KMS-11 (cell line): Measurements from ENCODE around the gene ATP2A3.

Experiments
- H2AFZ ChIP-seq: fragments of 200-600 bp; sonication (generic); 2 replicates; pipeline ENCODE4 v1.6.1; 2016; ENCODE audit warnings: antibody characterized with exemption, mixed run types, low read depth
- H3K27ac ChIP-seq: fragments of 200-600 bp; sonication (generic); 2 replicates; pipeline ENCODE4 v1.6.1; 2016; ENCODE audit warnings: mild to moderate bottlenecking, mixed run types
- H3K27me3 ChIP-seq: fragments of 200-600 bp; sonication (generic); 2 replicates; pipeline ENCODE4 v1.6.1; 2017; ENCODE audit warnings: mild to moderate bottlenecking, low read depth, mixed run types, moderate library complexity; ENCODE audit not compliant: insufficient read depth
- H3K36me3 ChIP-seq: fragments of 200-600 bp; sonication (generic); 2 replicates; pipeline ENCODE4 v1.6.1; 2017; ENCODE audit warnings: mild to moderate bottlenecking, mixed run types; ENCODE audit not compliant: insufficient read depth
- H3K4me1 ChIP-seq: fragments of 200-600 bp; sonication (generic); 2 replicates; pipeline ENCODE4 v1.6.1; 2016; ENCODE audit warnings: mild to moderate bottlenecking, low read depth, mixed run types; ENCODE audit not compliant: poor library complexity, severe bottlenecking
- H3K4me2 ChIP-seq: fragments of 200-600 bp; sonication (generic); 2 replicates; pipeline ENCODE4 v1.7.0; 2016; ENCODE audit warnings: mild to moderate bottlenecking, mixed run types
- H3K4me3 ChIP-seq: fragments of 200-600 bp; sonication (generic); IDR thresholded peaks from 2 replicates; pipeline ENCODE4 v1.6.1; 2017; ENCODE audit warnings: low read depth, low read length, mixed read lengths; ENCODE audit not compliant: insufficient read depth
- H3K79me2 ChIP-seq: fragments of 200-600 bp; sonication (generic); 2 replicates; pipeline ENCODE4 v1.6.1; 2016; ENCODE audit warnings: low read depth, mixed run types; ENCODE audit not compliant: insufficient read depth
- H3K9ac ChIP-seq: fragments of 200-600 bp; sonication (generic); 2 replicates; pipeline ENCODE4 v1.6.1; 2016; ENCODE audit warnings: mild to moderate bottlenecking, mixed run types
- H4K20me1 ChIP-seq: fragments of 200-600 bp; sonication (generic); 2 replicates; pipeline ENCODE4 v1.6.1; 2016; ENCODE audit warnings: mild to moderate bottlenecking, mixed run types; ENCODE audit not compliant: insufficient read depth
- TF ChIP-seq, protein P1 (sequence below): fragments of 200-600 bp; sonication (generic); conservative IDR thresholded peaks from 2 replicates; pipeline ENCODE4 v1.6.1; 2017; ENCODE audit warnings: low read depth, mild to moderate bottlenecking, antibody characterized with exemption, low read length, moderate library complexity, mixed read lengths

ATP2A3 gene

DNA sequence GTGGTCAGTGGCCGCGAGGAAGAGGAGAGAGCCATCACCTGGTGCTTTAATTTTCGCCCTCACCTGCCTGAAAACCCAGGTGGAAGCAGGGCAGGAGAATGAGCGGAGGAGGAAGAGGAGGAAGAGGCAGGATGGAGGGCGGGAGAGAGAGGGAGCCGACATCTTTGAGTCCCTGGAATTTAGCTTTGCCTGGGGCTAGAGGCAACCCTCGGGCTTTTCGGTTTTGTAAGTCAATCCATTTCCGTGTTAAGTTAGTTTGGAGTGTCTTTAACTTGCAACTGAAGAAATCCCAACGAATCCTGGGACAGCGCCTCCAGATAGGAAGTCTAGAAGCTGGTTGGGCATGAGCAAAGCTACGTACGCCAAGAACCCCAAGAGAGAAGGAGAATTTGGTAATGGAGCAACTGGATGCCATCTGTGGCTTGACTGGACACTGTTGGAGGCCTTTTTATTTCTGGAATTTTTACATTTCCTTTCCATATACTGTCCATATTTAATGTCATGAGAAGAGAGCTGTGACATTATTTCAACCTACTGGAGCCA, 36.9 kb upstream of the ATP2A3 start:
- no peak overlapping the region for H3K27ac ChIP-seq
- H3K4me2 ChIP-seq = no peak overlapping the region
- H3K36me3 ChIP-seq = no peaks in the 10 kb centered on the region
- no peak overlapping the region for H3K9ac ChIP-seq
- TF ChIP-seq, protein P1, sequence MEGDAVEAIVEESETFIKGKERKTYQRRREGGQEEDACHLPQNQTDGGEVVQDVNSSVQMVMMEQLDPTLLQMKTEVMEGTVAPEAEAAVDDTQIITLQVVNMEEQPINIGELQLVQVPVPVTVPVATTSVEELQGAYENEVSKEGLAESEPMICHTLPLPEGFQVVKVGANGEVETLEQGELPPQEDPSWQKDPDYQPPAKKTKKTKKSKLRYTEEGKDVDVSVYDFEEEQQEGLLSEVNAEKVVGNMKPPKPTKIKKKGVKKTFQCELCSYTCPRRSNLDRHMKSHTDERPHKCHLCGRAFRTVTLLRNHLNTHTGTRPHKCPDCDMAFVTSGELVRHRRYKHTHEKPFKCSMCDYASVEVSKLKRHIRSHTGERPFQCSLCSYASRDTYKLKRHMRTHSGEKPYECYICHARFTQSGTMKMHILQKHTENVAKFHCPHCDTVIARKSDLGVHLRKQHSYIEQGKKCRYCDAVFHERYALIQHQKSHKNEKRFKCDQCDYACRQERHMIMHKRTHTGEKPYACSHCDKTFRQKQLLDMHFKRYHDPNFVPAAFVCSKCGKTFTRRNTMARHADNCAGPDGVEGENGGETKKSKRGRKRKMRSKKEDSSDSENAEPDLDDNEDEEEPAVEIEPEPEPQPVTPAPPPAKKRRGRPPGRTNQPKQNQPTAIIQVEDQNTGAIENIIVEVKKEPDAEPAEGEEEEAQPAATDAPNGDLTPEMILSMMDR = no peak
- H2AFZ ChIP-seq = no peak overlapping the region
- H3K4me3 ChIP-seq = no peak overlapping the region
- H3K79me2 ChIP-seq = no peaks in the 10 kb centered on the region
- no peaks in the 10 kb centered on the region for H4K20me1 ChIP-seq
- H3K27me3 ChIP-seq = no peaks in the 10 kb centered on the region
- no peaks in the 10 kb centered on the region for H3K4me1 ChIP-seq

DNA sequence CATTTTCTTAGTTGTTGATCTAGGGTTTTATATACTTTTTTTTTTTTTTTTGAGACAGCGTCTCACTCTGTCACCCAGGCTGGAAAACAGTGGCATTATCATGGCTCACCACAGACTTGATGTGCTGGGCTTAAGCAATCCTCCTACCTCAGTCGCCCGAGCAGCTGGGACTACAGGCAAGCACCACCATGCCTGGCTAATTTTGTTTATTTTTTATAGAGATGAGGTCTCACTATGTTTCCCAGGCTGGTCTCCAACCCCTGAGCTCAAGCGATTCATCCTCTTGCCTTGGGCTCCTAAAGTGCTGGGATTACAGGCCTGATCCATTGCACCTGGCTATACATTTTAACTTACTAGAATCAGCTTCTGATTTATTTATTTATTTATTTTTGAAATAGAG, 34.2 kb upstream of the ATP2A3 start:
- Histone ChIP-seq H3K27ac (no peak overlapping the region), H3K36me3 (no peaks in the 10 kb centered on the region), H2AFZ (no peak overlapping the region), H3K4me3 (no peak overlapping the region), H3K9ac (no peak overlapping the region), H3K27me3 (no peaks in the 10 kb centered on the region), H3K4me1 (no peaks in the 10 kb centered on the region), H3K79me2 (no peaks in the 10 kb centered on the region), H4K20me1 (no peaks in the 10 kb centered on the region), H3K4me2 (no peak overlapping the region)
- TF ChIP-seq, protein P1 = no peak

DNA sequence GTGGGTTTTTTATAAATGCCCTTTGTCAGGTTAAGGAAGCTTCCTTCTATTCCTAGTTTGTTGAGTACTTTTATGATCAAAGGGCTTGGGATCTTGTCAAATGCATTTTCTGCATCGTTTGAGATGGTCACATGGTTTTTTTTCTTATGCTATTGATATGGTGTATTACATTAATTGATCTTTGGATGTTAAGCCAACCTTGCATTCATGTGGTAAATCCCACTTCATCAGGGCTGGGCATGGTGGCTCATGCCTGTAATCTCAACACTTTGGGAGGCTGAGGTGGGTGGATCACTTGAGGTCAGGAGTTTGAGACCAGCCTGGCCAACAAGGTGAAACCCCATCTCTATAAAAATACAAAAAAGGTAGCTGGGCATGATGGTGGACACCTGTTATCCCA, 30.8 kb upstream of the ATP2A3 start:
- TF ChIP-seq, protein P1 = no peak
- no peak overlapping the region for H2AFZ ChIP-seq
- H3K27ac ChIP-seq = no peak overlapping the region
- no peaks in the 10 kb centered on the region for H3K79me2 ChIP-seq
- H3K4me1 ChIP-seq = no peaks in the 10 kb centered on the region
- H3K36me3 ChIP-seq = no peaks in the 10 kb centered on the region
- no peaks in the 10 kb centered on the region for H3K27me3 ChIP-seq
- no peak overlapping the region for H3K4me2 ChIP-seq
- no peaks in the 10 kb centered on the region for H4K20me1 ChIP-seq
- no peak overlapping the region for H3K4me3 ChIP-seq
- no peak overlapping the region for H3K9ac ChIP-seq

DNA sequence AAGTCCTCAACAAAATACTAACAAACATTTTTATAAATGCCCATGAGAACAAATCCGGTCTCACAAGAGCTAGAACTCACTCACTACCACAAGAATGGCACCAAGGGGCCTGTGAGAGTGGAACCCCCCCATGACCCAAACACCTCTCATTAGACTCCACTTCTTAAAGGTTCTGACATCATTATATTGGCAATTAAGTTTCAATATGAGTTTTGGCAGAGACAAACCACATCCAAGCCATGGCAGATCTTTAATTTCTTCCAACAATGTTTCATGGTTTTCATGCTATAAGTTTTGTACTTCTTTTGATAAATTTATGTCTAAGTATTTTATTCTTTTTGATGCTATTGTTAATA, 30.0 kb upstream of the ATP2A3 start:
- H3K4me3 ChIP-seq = no peak overlapping the region
- no peak overlapping the region for H2AFZ ChIP-seq
- no peaks in the 10 kb centered on the region for H4K20me1 ChIP-seq
- H3K27ac ChIP-seq = no peak overlapping the region
- H3K79me2 ChIP-seq = no peaks in the 10 kb centered on the region
- no peaks in the 10 kb centered on the region for H3K36me3 ChIP-seq
- no peak overlapping the region for H3K4me2 ChIP-seq
- H3K27me3 ChIP-seq = no peaks in the 10 kb centered on the region
- TF ChIP-seq, protein P1 = no peak
- H3K9ac ChIP-seq = no peak overlapping the region
- no peaks in the 10 kb centered on the region for H3K4me1 ChIP-seq
